Activated B cell treated with CpG ODN at 0.5 μM for 24 hours (primary cell): ENCODE measurements around the gene PPP4R1. TPM values are rescaled to one million over a fixed set of nuclear protein-coding genes. Genes with fewer than 3 reads are reported as not detected.
"Not testable (repeated sequence)": the region's sequence is repeated elsewhere in the genome, so short reads cannot be mapped to it uniquely, and the experiment has no call there.

Source experiments
- ATAC-seq: fragments of 200-7000 bp; cut with Tn5 transposase; one replicate; pipeline ENCODE4 v1.10.0; 2021; ENCODE audit warnings: low read depth, mild to moderate bottlenecking, moderate library complexity
- CTCF ChIA-PET: fragments of 350-600 bp; sonication (Branson Sonifier 250); formaldehyde crosslinking; loops from one replicate; lab custom pipeline; 2021; ENCODE audit warnings: antibody characterized with exemption; lab: Charles Lee
- POLR2A ChIA-PET: fragments of 350-600 bp; sonication (Branson Sonifier 250); formaldehyde crosslinking; loops from one replicate; lab custom pipeline; 2021; ENCODE audit warnings: antibody characterized with exemption; lab: Charles Lee
- DNase-seq: peaks from one replicate; pipeline ENCODE4 v3.0.0; 2022
- H3K27ac Mint-ChIP-seq: one replicate; pipeline ENCODE4 v1.8.0; 2020; ENCODE audit warnings: mixed read lengths
- H3K27me3 Mint-ChIP-seq: one replicate; pipeline ENCODE4 v1.8.0; 2021; ENCODE audit warnings: mixed read lengths
- H3K36me3 Mint-ChIP-seq: one replicate; pipeline ENCODE4 v1.8.0; 2021; ENCODE audit warnings: low read depth, mixed read lengths
- H3K4me1 Mint-ChIP-seq: one replicate; pipeline ENCODE4 v1.8.0; 2021; ENCODE audit warnings: mixed read lengths
- H3K4me3 Mint-ChIP-seq: one replicate; pipeline ENCODE4 v1.8.0; 2020; ENCODE audit warnings: mild to moderate bottlenecking, mixed read lengths
- H3K9me3 Mint-ChIP-seq: one replicate; pipeline ENCODE4 v1.8.0; 2020; ENCODE audit warnings: mixed read lengths
- CTCF ChIP-seq: fragments of 200-600 bp; IDR thresholded peaks from one replicate; pipeline ENCODE4 v1.8.0; 2022; ENCODE audit warnings: antibody characterized with exemption, mild to moderate bottlenecking
- intact Hi-C: fragments of 100-400 bp; cut with micrococcal nuclease; formaldehyde crosslinking; loops from one replicate; pipeline ENCODE4 v1.15.1; 2024
- total RNA-seq: library from RNA; stranded (reverse); gene quantifications from 2 replicates; pipeline ENCODE4 v1.2.3, GENCODE V29; 2022

Gene PPP4R1
- total RNA-seq, 1 donor from 2014 or later = 51.3 TPM

- Mint-ChIP-seq H3K4me1 (peaks cover 33% of the 10 kb centered on the region), H3K27ac (peak overlapping the region; percentile 85), H3K36me3 (peaks cover 12% of the 10 kb centered on the region), H3K4me3 (peak overlapping the region; percentile 86), H3K27me3 (no peaks in the 10 kb centered on the region), H3K9me3 (no peaks in the 10 kb centered on the region)
- intact Hi-C loops = loop anchor here (1.0 to 10.0 kb wide), 7 partner anchors 60 to 908 kb away; partner anchors contain the start of genes MTCL1, RAB31 and RALBP1
- ATAC-seq (no peak), DNase-seq (no peak)
- POLR2A ChIA-PET = interaction anchor here (1.4 to 1.7 kb wide), 3 partner anchors 12 to 300 kb away, joined by 4 to 15 read pairs (median 4); partner anchors contain the start of gene VAPA
- no peak for TF ChIP-seq CTCF
- CTCF ChIA-PET = interaction anchor here (0.7 to 1.7 kb wide), 6 partner anchors 61 to 257 kb away, joined by 3 to 9 read pairs (median 4); no protein-coding TSS in a partner anchor
Measured at GRCh38 chr18:9612977-9613376, 1.4 kb downstream of the PPP4R1 start.

GRCh38 chr18:9612215-9612830, 2.0 kb downstream of the PPP4R1 start:
- no peaks in the 10 kb centered on the region for H3K27me3 Mint-ChIP-seq
- H3K4me1 Mint-ChIP-seq = peaks cover 33% of the 10 kb centered on the region
- H3K27ac Mint-ChIP-seq = peak overlapping the region; percentile 85
- no peak for DNase-seq
- ChIA-PET CTCF (interaction anchor here (0.7 to 1.7 kb wide), 10 partner anchors 12 to 337 kb away, joined by 3 to 9 read pairs (median 4); no protein-coding TSS in a partner anchor), POLR2A (interaction anchor here (0.6 to 1.7 kb wide), 6 partner anchors 11 to 303 kb away, joined by 3 to 15 read pairs (median 4); partner anchors contain the start of gene VAPA)
- ATAC-seq = peak; percentile 49
- peak overlapping the region; percentile 70 for H3K4me3 Mint-ChIP-seq
- TF ChIP-seq CTCF = no peak
- intact Hi-C loops = loop anchor here (1.0 to 10.0 kb wide), 6 partner anchors 61 to 908 kb away; partner anchors contain the start of genes MTCL1, RAB31 and RALBP1
- peaks cover 12% of the 10 kb centered on the region for H3K36me3 Mint-ChIP-seq
- no peaks in the 10 kb centered on the region for H3K9me3 Mint-ChIP-seq

- H3K27me3 Mint-ChIP-seq = no peaks in the 10 kb centered on the region
- peaks cover 13% of the 10 kb centered on the region for H3K36me3 Mint-ChIP-seq
- no peak for DNase-seq
- no peak for TF ChIP-seq CTCF
- no peak for ATAC-seq
- peaks cover 32% of the 10 kb centered on the region for H3K4me1 Mint-ChIP-seq
- no peak overlapping the region for H3K4me3 Mint-ChIP-seq
- no peaks in the 10 kb centered on the region for H3K9me3 Mint-ChIP-seq
- H3K27ac Mint-ChIP-seq = no peak overlapping the region
- ChIA-PET POLR2A (interaction anchor here (0.5 kb wide), 1 partner anchor 61 kb away, joined by 3 read pairs; no protein-coding TSS in a partner anchor), CTCF (interaction anchor here (1.7 kb wide), 1 partner anchor 13 kb away, joined by 7 read pairs; no protein-coding TSS in a partner anchor)
- intact Hi-C loops = no loop called here
Measured at GRCh38 chr18:9609190-9609589, 5.2 kb downstream of the PPP4R1 start.

- Mint-ChIP-seq H3K27me3 (no peaks in the 10 kb centered on the region), H3K9me3 (no peaks in the 10 kb centered on the region), H3K36me3 (peaks cover 13% of the 10 kb centered on the region), H3K27ac (no peak overlapping the region), H3K4me3 (no peak overlapping the region), H3K4me1 (peaks cover 33% of the 10 kb centered on the region)
- DNase-seq (no peak), ATAC-seq (no peak)
- POLR2A ChIA-PET = interaction anchor here (0.5 to 0.8 kb wide), 2 partner anchors 61 to 103 kb away, joined by 3 read pairs; no protein-coding TSS in a partner anchor
- intact Hi-C loops = no loop called here
- CTCF ChIA-PET = interaction anchor here (1.7 kb wide), 1 partner anchor 13 kb away, joined by 7 read pairs; no protein-coding TSS in a partner anchor
- no peak for TF ChIP-seq CTCF
Measured at GRCh38 chr18:9608728-9609127, 5.6 kb downstream of the PPP4R1 start.

GRCh38 chr18:9608298-9608697, 6.1 kb downstream of the PPP4R1 start:
- no peaks in the 10 kb centered on the region for H3K27me3 Mint-ChIP-seq
- ATAC-seq (no peak), DNase-seq (no peak)
- H3K36me3 Mint-ChIP-seq = peaks cover 10% of the 10 kb centered on the region
- no peak overlapping the region for H3K4me3 Mint-ChIP-seq
- no peak overlapping the region for H3K27ac Mint-ChIP-seq
- ChIA-PET POLR2A (interaction anchor here (0.8 kb wide), 1 partner anchor 103 kb away, joined by 3 read pairs; no protein-coding TSS in a partner anchor), CTCF (no interaction called here)
- intact Hi-C loops = no loop called here
- H3K9me3 Mint-ChIP-seq = no peaks in the 10 kb centered on the region
- TF ChIP-seq CTCF = no peak
- peaks cover 29% of the 10 kb centered on the region for H3K4me1 Mint-ChIP-seq

- intact Hi-C loops, DNase-seq, ATAC-seq, H3K27ac Mint-ChIP-seq, CTCF ChIA-PET, H3K4me3 Mint-ChIP-seq, H3K27me3 Mint-ChIP-seq, H3K9me3 Mint-ChIP-seq, POLR2A ChIA-PET: not testable (repeated sequence)
- Mint-ChIP-seq H3K4me1 (peaks cover 17% of the 10 kb centered on the region), H3K36me3 (peaks cover 12% of the 10 kb centered on the region)
Measured at GRCh38 chr18:9607111-9607510, 7.2 kb downstream of the PPP4R1 start.
